ENCODE results near the gene ENO3.

DNA sequence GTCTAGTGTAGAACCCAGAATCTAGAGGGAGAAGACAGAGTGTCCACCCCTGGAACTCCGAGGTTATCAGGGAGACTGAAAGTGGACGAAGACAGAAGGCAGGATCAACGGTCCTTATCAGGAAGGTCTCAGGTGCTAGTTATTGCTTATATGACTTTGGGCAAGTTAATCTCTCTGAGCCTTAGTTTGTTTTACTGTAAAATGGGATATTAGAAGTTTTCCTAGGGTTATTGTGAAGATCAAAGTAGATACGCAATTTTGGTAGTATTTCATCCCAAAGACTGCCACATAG is 9.7 kb upstream of the ENO3 start:
- TF ChIP-seq, protein P1, sequence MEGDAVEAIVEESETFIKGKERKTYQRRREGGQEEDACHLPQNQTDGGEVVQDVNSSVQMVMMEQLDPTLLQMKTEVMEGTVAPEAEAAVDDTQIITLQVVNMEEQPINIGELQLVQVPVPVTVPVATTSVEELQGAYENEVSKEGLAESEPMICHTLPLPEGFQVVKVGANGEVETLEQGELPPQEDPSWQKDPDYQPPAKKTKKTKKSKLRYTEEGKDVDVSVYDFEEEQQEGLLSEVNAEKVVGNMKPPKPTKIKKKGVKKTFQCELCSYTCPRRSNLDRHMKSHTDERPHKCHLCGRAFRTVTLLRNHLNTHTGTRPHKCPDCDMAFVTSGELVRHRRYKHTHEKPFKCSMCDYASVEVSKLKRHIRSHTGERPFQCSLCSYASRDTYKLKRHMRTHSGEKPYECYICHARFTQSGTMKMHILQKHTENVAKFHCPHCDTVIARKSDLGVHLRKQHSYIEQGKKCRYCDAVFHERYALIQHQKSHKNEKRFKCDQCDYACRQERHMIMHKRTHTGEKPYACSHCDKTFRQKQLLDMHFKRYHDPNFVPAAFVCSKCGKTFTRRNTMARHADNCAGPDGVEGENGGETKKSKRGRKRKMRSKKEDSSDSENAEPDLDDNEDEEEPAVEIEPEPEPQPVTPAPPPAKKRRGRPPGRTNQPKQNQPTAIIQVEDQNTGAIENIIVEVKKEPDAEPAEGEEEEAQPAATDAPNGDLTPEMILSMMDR (conservative IDR thresholded peaks at IDR 0.05; ENCODE audit: low read length): no peak
- no peak for TF ChIP-seq EZH2phosphoT487 (IDR thresholded peaks at IDR 0.05; ENCODE audit: borderline replicate concordance)
